ENCODE data around the gene NREP.

DNA sequence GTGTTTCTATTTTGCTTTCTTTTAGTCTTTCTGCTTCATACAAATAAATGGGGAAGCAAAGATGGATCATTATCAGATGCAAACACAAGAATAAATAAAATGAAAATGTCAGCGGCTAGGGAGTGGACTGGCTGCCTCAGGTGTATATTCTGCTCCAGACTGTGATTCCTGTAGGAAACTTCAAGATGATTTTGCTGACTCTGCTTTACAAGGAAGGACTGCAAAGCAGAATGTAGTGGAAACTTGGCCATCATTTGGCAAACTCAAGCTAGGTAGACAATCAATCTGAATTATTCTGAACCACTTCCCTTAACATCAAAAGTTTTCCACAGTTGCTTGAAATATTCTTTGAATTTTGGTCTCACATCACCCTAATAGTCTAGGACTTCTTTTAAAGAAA lies 38.1 kb upstream of the NREP start:
- TF ChIP-seq, protein P1, sequence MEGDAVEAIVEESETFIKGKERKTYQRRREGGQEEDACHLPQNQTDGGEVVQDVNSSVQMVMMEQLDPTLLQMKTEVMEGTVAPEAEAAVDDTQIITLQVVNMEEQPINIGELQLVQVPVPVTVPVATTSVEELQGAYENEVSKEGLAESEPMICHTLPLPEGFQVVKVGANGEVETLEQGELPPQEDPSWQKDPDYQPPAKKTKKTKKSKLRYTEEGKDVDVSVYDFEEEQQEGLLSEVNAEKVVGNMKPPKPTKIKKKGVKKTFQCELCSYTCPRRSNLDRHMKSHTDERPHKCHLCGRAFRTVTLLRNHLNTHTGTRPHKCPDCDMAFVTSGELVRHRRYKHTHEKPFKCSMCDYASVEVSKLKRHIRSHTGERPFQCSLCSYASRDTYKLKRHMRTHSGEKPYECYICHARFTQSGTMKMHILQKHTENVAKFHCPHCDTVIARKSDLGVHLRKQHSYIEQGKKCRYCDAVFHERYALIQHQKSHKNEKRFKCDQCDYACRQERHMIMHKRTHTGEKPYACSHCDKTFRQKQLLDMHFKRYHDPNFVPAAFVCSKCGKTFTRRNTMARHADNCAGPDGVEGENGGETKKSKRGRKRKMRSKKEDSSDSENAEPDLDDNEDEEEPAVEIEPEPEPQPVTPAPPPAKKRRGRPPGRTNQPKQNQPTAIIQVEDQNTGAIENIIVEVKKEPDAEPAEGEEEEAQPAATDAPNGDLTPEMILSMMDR (conservative IDR thresholded peaks at IDR 0.05 in 1 of 2, IDR thresholded peaks at IDR 0.05 in 1 of 2; ENCODE audit: extremely low read depth in 1 of 2, insufficient read depth in 1 of 2, low read depth in 1 of 2, low read length in 2 of 2), result no peak
- no peak for TF ChIP-seq EZH2 (IDR thresholded peaks at IDR 0.05; ENCODE audit: borderline replicate concordance, low read length)

All from mammary epithelial cell (primary cell).